Heart left ventricle (tissue), 16 donors: ENCODE data around the gene FOXK2. TPM values are rescaled to one million over a fixed set of nuclear protein-coding genes. Genes with fewer than 3 reads are reported as not detected.
A peak's percentile ranks its signal among the peaks of the same experiment; 100 is the strongest.

Experiments
- ATAC-seq, 4 donors: fragments of 200-7000 bp; cut with Tn5 transposase; one replicate each; pipeline ENCODE4 v1.9.1; 2020 to 2022; ENCODE audit warnings: moderate library complexity in 4 of 4, mild to moderate bottlenecking in 3 of 4, moderate number of reproducible peaks in 1 of 4
- DNase-seq, 5 donors: peaks; one replicate each; pipeline ENCODE4 v3.0.0-alpha.2; 2020
- H3K27ac ChIP-seq, 12 donors: fragments of 200-600 bp; sonication (generic) in 4 of 12; one replicate each; pipeline versions ENCODE4 v1.5.0 to v1.8.0; 2016 to 2022; ENCODE audit warnings: mild to moderate bottlenecking in 2 of 12
- H3K27me3 ChIP-seq, 9 donors: fragments of 200-600 bp; sonication (generic) in 2 of 9; one replicate each; pipeline versions ENCODE4 v1.5.1 to v1.8.0; 2016 to 2022; ENCODE audit warnings: mild to moderate bottlenecking in 3 of 9
- H3K36me3 ChIP-seq, 9 donors: fragments of 200-600 bp; sonication (generic) in 2 of 9; one replicate each; pipeline versions ENCODE4 v1.5.0 to v1.8.0; 2018 to 2022; ENCODE audit warnings: mild to moderate bottlenecking in 2 of 9
- H3K4me1 ChIP-seq, 12 donors: fragments of 200-600 bp; sonication (generic) in 4 of 12; one replicate each; pipeline versions ENCODE4 v1.5.0 to v1.8.0; 2016 to 2022; ENCODE audit warnings: mild to moderate bottlenecking in 3 of 12
- H3K4me3 ChIP-seq, 12 donors: fragments of 200-600 bp; sonication (generic) in 4 of 12; one replicate each; pipeline versions ENCODE4 v1.5.0 to v1.8.0; 2017 to 2022; ENCODE audit warnings: mild to moderate bottlenecking in 9 of 12, moderate library complexity in 4 of 12
- H3K9me3 ChIP-seq, 12 donors: fragments of 200-600 bp; sonication (generic) in 4 of 12; one replicate each; pipeline versions ENCODE4 v1.5.0 to v1.8.0; 2016 to 2022; ENCODE audit warnings: mild to moderate bottlenecking in 1 of 12
- POLR2A ChIP-seq, 2 donors: fragments of 450-650 bp; IDR thresholded peaks; one replicate each; pipeline ENCODE4 v1.6.1; 2017; ENCODE audit warnings: antibody characterized with exemption in 2 of 2, mild to moderate bottlenecking in 2 of 2, moderate library complexity in 2 of 2
- WGBS, 4 donors: extraction: QIAGEN DNeasy Blood & Tissue Kit in 2 of 4; methylation state at CpG; one replicate each; pipeline versions ENCODE4 v1.1.5 to v1.1.7; 2013 to 2018; 5-methylcytosine and 5-hydroxymethylcytosine counted together
- intact Hi-C, 10 donors: fragments of 100-400 bp; cut with DNase I; formaldehyde crosslinking; loops; one replicate each; pipeline versions ENCODE4 v1.11.1 to v1.14.2; 2022
- polyA plus RNA-seq, 2 donors: library from polyadenylated mRNA; stranded (reverse); fragments of 200-250 nt; gene quantifications; one replicate each; pipeline ENCODE4 v1.2.3, GENCODE V29; 2013
- total RNA-seq, 9 donors: library from RNA; depleted of rRNA in 2 of 9; stranded (reverse); fragments of >200 nt in 2 of 9; fragmentation: NEBNext Ultra II Directional in 3 of 9; extraction: Animal tissue kit (Norgen Biotek cat#: 25700) in 3 of 9; gene quantifications; one replicate each; pipeline versions ENCODE4 v1.1.0 to v1.2.4, GENCODE V29; 2016 to 2023
- TF ChIP-seq, protein P1 (sequence below), 12 donors: fragments of 200-600 bp; sonication (generic) in 4 of 12; IDR thresholded peaks; one replicate each; pipeline versions ENCODE4 v1.5.0 to v1.8.0; 2018 to 2022; ENCODE audit warnings: antibody characterized with exemption in 12 of 12, mild to moderate bottlenecking in 5 of 12
- donor health status: ischemic (EF 13 %, LVEDD 7.1; RV severe dilation, severe dysfunction).
- donor health status: healthy with polysubstance abuse.
- donor health status: DM: no; HTN: yes; CAD: no.
- donor health status: DM: no; HTN: no; CAD: no.
- donor health status: ischemic (EF 25% LVEDD 6.9; RV normal size, moderate dysfunction).
- donor health status: ischemic (EF 25% LVEDD 5.7; RV mildly dilated, moderate dysfunction).
- donor health status: healthy.
- donor health status: DM: yes; HTN: yes; CAD: no.
- donor health status: ischemic (EF 35%, LVEDD 5.7; RV mildly dilated, moderate dysfunction).
- donor health status: nonischemic (EF 11% LVEDD 7.7; RV severe dilation, severe dysfunction).
- donor health status: DM: yes; HTN: yes; CAD: no.
- donor health status: PGD.
- donor health status: ischemic (EF 29% LVEDD 5.4; RV normal size, mild dysfunction).
- donor health status: nonischemic (EF 23%, LVEDD 6.1; RV moderate dilation, normal function).

Gene FOXK2
- total and polyA plus RNA-seq, 11 donors, result 15.6 to 77.0 (median 33.9) TPM

GRCh38 chr17:82527898-82528297 is 8.4 kb downstream of the FOXK2 start:
- no peaks in the 10 kb centered on the region for H3K9me3 ChIP-seq
- TF ChIP-seq, protein P1, sequence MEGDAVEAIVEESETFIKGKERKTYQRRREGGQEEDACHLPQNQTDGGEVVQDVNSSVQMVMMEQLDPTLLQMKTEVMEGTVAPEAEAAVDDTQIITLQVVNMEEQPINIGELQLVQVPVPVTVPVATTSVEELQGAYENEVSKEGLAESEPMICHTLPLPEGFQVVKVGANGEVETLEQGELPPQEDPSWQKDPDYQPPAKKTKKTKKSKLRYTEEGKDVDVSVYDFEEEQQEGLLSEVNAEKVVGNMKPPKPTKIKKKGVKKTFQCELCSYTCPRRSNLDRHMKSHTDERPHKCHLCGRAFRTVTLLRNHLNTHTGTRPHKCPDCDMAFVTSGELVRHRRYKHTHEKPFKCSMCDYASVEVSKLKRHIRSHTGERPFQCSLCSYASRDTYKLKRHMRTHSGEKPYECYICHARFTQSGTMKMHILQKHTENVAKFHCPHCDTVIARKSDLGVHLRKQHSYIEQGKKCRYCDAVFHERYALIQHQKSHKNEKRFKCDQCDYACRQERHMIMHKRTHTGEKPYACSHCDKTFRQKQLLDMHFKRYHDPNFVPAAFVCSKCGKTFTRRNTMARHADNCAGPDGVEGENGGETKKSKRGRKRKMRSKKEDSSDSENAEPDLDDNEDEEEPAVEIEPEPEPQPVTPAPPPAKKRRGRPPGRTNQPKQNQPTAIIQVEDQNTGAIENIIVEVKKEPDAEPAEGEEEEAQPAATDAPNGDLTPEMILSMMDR (IDR thresholded peaks at IDR 0.05), result no peak
- TF ChIP-seq POLR2A (IDR thresholded peaks at IDR 0.05), result no peak
- H3K27me3 ChIP-seq, result no peaks in the 10 kb centered on the region
- peaks cover 5 to 93% (median 63%) of the 10 kb centered on the region in 12 donors for H3K4me1 ChIP-seq
- DNase-seq, result peak in 1 of 5 donors; percentile 4
- peak in 2 of 4 donors; percentile 41 to 44 for ATAC-seq
- no peaks in the 10 kb centered on the region for H3K36me3 ChIP-seq
- intact Hi-C loops, result no loop called here
- 77 to 82% (median 77%) methylated on average over 8 of the region's 8 CpGs for WGBS, 4 donors
- H3K4me3 ChIP-seq, result no peak overlapping the region
- peak overlapping the region in 11 of 12 donors; percentile 3 to 82 (median 68) for H3K27ac ChIP-seq

DNA sequence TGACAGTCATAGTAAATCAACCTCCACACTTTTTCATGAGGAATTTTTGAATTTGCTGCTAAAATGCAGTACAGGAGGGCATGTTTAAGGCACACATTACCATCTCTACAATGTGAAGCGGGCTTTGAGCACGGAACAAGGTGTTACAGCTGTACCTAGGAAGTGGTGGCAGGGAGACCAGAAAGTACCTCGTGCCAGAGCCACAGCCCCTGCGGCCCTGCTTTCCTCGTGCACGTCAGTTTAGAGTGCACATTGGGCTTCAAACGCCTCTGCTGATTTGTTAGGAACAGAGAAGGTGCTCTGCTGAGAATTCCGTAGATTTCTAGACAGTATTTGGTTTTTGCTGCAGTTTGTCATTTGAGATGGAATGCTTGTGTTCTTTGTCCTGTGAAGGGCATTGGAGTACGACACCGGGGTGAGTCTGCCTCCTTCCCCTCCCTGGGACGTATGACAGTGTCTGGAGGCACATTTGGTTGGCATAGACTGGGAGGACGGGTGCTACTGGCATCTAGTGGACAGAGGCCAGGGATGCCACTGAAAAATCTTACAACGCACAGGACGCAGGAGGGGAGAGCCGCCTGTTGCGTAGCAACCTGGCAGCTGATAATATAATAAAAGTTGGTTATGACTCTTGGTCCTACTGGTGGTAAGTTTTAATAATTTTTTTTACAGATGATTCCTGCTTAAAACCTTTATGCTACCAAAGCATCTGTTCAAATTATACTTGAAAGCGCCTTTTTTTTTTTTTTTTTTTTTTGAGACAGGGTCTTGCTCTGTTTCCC is 9.1 kb downstream of the FOXK2 start:
- peak in 1 of 2 donors; percentile 17 for TF ChIP-seq POLR2A (IDR thresholded peaks at IDR 0.05)
- TF ChIP-seq, protein P1 (IDR thresholded peaks at IDR 0.05), result peak in 11 of 12 donors; percentile 21 to 59 (median 35)
- Histone ChIP-seq H3K9me3 (no peaks in the 10 kb centered on the region), H3K4me1 (peaks cover 5 to 88% (median 64%) of the 10 kb centered on the region in 12 donors), H3K27ac (peak overlapping the region; percentile 47 to 82 (median 69)), H3K27me3 (no peaks in the 10 kb centered on the region), H3K4me3 (no peak overlapping the region), H3K36me3 (no peaks in the 10 kb centered on the region)
- intact Hi-C loops, result no loop called here
- ATAC-seq, result peak; percentile 88 to 94 (median 92)
- WGBS, 4 donors, result 37 to 41% (median 38%) methylated on average over 17 of the region's 17 CpGs
- DNase-seq, result peak in 4 of 5 donors; percentile 58 to 86 (median 74)

DNA sequence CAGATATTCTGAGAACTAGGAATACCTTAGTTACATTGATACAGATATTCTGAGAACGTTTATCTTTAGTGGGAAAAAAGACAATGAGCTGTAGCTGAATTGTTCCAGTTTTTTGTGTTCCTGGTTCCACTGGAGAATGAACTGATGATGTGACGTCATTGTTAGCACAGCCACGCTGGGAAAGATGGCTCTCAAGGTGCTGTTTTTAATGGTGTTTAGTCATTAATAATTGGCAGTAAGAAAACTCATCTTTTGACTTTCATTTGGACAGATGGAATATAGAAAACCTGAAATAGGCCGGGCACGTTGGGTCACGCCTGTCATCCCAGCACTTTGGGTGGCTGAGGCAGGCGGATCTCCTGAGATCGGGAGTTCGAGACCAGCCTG is 10.4 kb downstream of the FOXK2 start:
- no peak for TF ChIP-seq POLR2A (IDR thresholded peaks at IDR 0.05)
- intact Hi-C loops, result no loop called here
- Histone ChIP-seq H3K27ac (peak overlapping the region in 5 of 12 donors; percentile 3 to 82 (median 32)), H3K36me3 (no peaks in the 10 kb centered on the region), H3K4me1 (peaks cover 3 to 88% (median 59%) of the 10 kb centered on the region in 12 donors), H3K9me3 (no peaks in the 10 kb centered on the region), H3K27me3 (no peaks in the 10 kb centered on the region), H3K4me3 (no peak overlapping the region)
- ATAC-seq (no peak), DNase-seq (peak in 1 of 5 donors; percentile 7)
- 81 to 87% (median 86%) methylated on average over 9 of the region's 9 CpGs for WGBS, 4 donors

GRCh38 chr17:82531431-82531881 is 11.9 kb downstream of the FOXK2 start:
- ATAC-seq (no peak), DNase-seq (no peak)
- 88 to 92% (median 90%) methylated on average over 7 of the region's 7 CpGs for WGBS, 4 donors
- Histone ChIP-seq H3K36me3 (no peaks in the 10 kb centered on the region), H3K9me3 (no peaks in the 10 kb centered on the region), H3K27ac (peak overlapping the region in 2 of 12 donors; percentile 5 to 7), H3K4me1 (peaks cover under 1 to 90% (median 65%) of the 10 kb centered on the region in 12 donors), H3K4me3 (no peak overlapping the region), H3K27me3 (no peaks in the 10 kb centered on the region)
- intact Hi-C loops, result no loop called here
- no peak for TF ChIP-seq POLR2A (IDR thresholded peaks at IDR 0.05)
- TF ChIP-seq, protein P1 (IDR thresholded peaks at IDR 0.05), result no peak
